HG03469 (cell line): ENCODE results near the gene GNAO1.
"Not testable (repeated sequence)": the region's sequence is repeated elsewhere in the genome, so short reads cannot be mapped to it uniquely, and the experiment has no call there.

Experiments
- ATAC-seq: cut with Tn5 transposase; IDR thresholded peaks from one replicate; pipeline ENCODE4 v1.9.1; 2021; ENCODE audit warnings: mild to moderate bottlenecking, moderate library complexity, moderate number of reproducible peaks; ENCODE audit not compliant: unreplicated experiment

GNAO1 gene

GRCh38 chr16:56357241-56357764 is 166.0 kb downstream of the GNAO1 start:
- no peak for ATAC-seq

- no peak for ATAC-seq
These were observed 166.6 kb downstream of the GNAO1 start for GRCh38 chr16:56357765-56358322.

GRCh38 chr16:56360117-56361008 is 169.1 kb downstream of the GNAO1 start:
- ATAC-seq, result no peak

- no peak for ATAC-seq
These were observed 170.9 kb downstream of the GNAO1 start for GRCh38 chr16:56362057-56362655.

- ATAC-seq, result no peak
These were observed 171.4 kb downstream of the GNAO1 start for GRCh38 chr16:56362706-56363105.

- no peak for ATAC-seq
These were observed 172.0 kb downstream of the GNAO1 start for GRCh38 chr16:56363181-56363716.

- no peak for ATAC-seq
These were observed 172.7 kb downstream of the GNAO1 start for GRCh38 chr16:56363781-56364565.

- no peak for ATAC-seq
These were observed 173.6 kb downstream of the GNAO1 start for GRCh38 chr16:56364865-56365264.

- no peak for ATAC-seq
These were observed 174.3 kb downstream of the GNAO1 start for GRCh38 chr16:56365552-56365951.

GRCh38 chr16:56366945-56367344 is 175.7 kb downstream of the GNAO1 start:
- ATAC-seq, result no peak

- no peak for ATAC-seq
These were observed 176.5 kb downstream of the GNAO1 start for GRCh38 chr16:56367764-56368163.

GRCh38 chr16:56368545-56368944 is 177.3 kb downstream of the GNAO1 start:
- ATAC-seq, result no peak

- ATAC-seq, result no peak
These were observed 177.9 kb downstream of the GNAO1 start for GRCh38 chr16:56369202-56369601.

GRCh38 chr16:56370185-56370874 is 179.0 kb downstream of the GNAO1 start:
- ATAC-seq, result no peak

- ATAC-seq, result no peak
These were observed 179.8 kb downstream of the GNAO1 start for GRCh38 chr16:56370875-56371659.

- ATAC-seq, result no peak
These were observed 180.3 kb downstream of the GNAO1 start for GRCh38 chr16:56371660-56371937.

GRCh38 chr16:56372013-56372634 is 180.8 kb downstream of the GNAO1 start:
- ATAC-seq, result no peak

GRCh38 chr16:56373003-56373402 is 181.7 kb downstream of the GNAO1 start:
- no peak for ATAC-seq

GRCh38 chr16:56375792-56376191 is 184.5 kb downstream of the GNAO1 start:
- not testable (repeated sequence) for ATAC-seq
